HEK293 (cell line): ENCODE measurements around the gene CIDEA.

Source experiments
- CTCF ChIA-PET: fragments of 350-600 bp; formaldehyde crosslinking; extraction: SDS; loops from one replicate; lab custom pipeline; 2021; ENCODE audit warnings: antibody characterized with exemption; lab: Yijun Ruan, JAX
- POLR2A ChIA-PET: fragments of 300-600 bp; formaldehyde crosslinking; extraction: SDS; loops from one replicate; lab custom pipeline; 2020; ENCODE audit warnings: antibody characterized with exemption, inconsistent platforms; lab: Yijun Ruan, JAX
- H3K27ac ChIP-seq: fragments of 200-500 bp; sonication (Bioruptor generic); 2 replicates; pipeline ENCODE4 v1.5.1; 2014; ENCODE audit warnings: low read depth, low read length, control low read depth, inconsistent platforms; ENCODE audit errors: extremely low read depth
- H3K36me3 ChIP-seq, 2 experiments: fragments of 200-500 bp in 1 of 2; sonication (Bioruptor generic) in 1 of 2; 1 replicate in 1 of 2; 2 replicates in 1 of 2; pipeline ENCODE4 v1.5.1; 2014 to 2017; ENCODE audit warnings: inconsistent platforms in 2 of 2, low read length in 2 of 2; ENCODE audit not compliant: control insufficient read depth in 2 of 2, insufficient read depth in 1 of 2
- H3K4me1 ChIP-seq: fragments of 200-500 bp; sonication (Bioruptor generic); 2 replicates; pipeline ENCODE4 v1.5.1; 2014; ENCODE audit warnings: mild to moderate bottlenecking, low read length, inconsistent platforms; ENCODE audit not compliant: control insufficient read depth, insufficient read depth
- H3K4me3 ChIP-seq: 2 replicates; pipeline ENCODE4 v1.5.1; 2011; ENCODE audit warnings: low read depth, mild to moderate bottlenecking, control low read depth, low read length, moderate library complexity
- H3K9me3 ChIP-seq: fragments of 200-500 bp; sonication (Bioruptor generic); 2 replicates; pipeline ENCODE4 v1.5.1; 2014; ENCODE audit warnings: low read depth, low read length, inconsistent platforms; ENCODE audit not compliant: control insufficient read depth, insufficient read depth
- GFI1B ChIP-seq: fragments of 450-650 bp; formaldehyde crosslinking; IDR thresholded peaks from 2 replicates; pipeline ENCODE4 v1.5.1; 2016; ENCODE audit warnings: missing biosample characterization, missing genetic modification characterization
- HOXA7 ChIP-seq: sonication (generic); formaldehyde crosslinking; IDR thresholded peaks from 2 replicates; pipeline ENCODE4 v1.8.1; 2022; ENCODE audit warnings: missing genetic modification reagents, borderline replicate concordance
- PRDM10 ChIP-seq: fragments of 450-650 bp; formaldehyde crosslinking; IDR thresholded peaks from 2 replicates; pipeline ENCODE4 v1.5.1; 2016; ENCODE audit warnings: missing biosample characterization, missing genetic modification characterization
- PRDM2 ChIP-seq: fragments of 450-650 bp; formaldehyde crosslinking; IDR thresholded peaks from 2 replicates; pipeline ENCODE4 v1.5.1; 2016; ENCODE audit warnings: missing biosample characterization, missing genetic modification characterization, borderline replicate concordance
- REPIN1 ChIP-seq: fragments of 450-650 bp; formaldehyde crosslinking; IDR thresholded peaks from 2 replicates; pipeline ENCODE4 v1.5.1; 2017; ENCODE audit warnings: missing biosample characterization, missing genetic modification characterization, low read depth
- SP2 ChIP-seq: fragments of 450-650 bp; formaldehyde crosslinking; IDR thresholded peaks from 2 replicates; pipeline ENCODE4 v1.5.1; 2016; ENCODE audit warnings: missing biosample characterization, missing genetic modification characterization
- WT1 ChIP-seq: fragments of 450-650 bp; formaldehyde crosslinking; IDR thresholded peaks from 2 replicates; pipeline ENCODE4 v1.5.1; 2016; ENCODE audit warnings: missing biosample characterization, missing genetic modification characterization
- YY2 ChIP-seq: fragments of 450-650 bp; formaldehyde crosslinking; IDR thresholded peaks from 2 replicates; pipeline ENCODE4 v1.5.1; 2016; ENCODE audit warnings: missing biosample characterization, missing genetic modification characterization
- ZBTB11 ChIP-seq: fragments of 450-650 bp; formaldehyde crosslinking; conservative IDR thresholded peaks from 2 replicates; pipeline ENCODE4 v1.5.1; 2016; ENCODE audit warnings: low read depth, missing biosample characterization, missing genetic modification characterization
- ZNF157 ChIP-seq: fragments of 450-650 bp; formaldehyde crosslinking; IDR thresholded peaks from 2 replicates; pipeline ENCODE4 v1.5.1; 2016; ENCODE audit warnings: missing biosample characterization, missing genetic modification characterization
- ZNF221 ChIP-seq: fragments of 450-650 bp; formaldehyde crosslinking; IDR thresholded peaks from 2 replicates; pipeline ENCODE4 v1.5.1; 2017; ENCODE audit warnings: missing biosample characterization, missing genetic modification characterization, borderline replicate concordance
- ZNF416 ChIP-seq: fragments of 450-650 bp; formaldehyde crosslinking; IDR thresholded peaks from 2 replicates; pipeline ENCODE4 v1.5.1; 2016; ENCODE audit warnings: missing biosample characterization, missing genetic modification characterization
- ZNF623 ChIP-seq: fragments of 450-650 bp; formaldehyde crosslinking; IDR thresholded peaks from 2 replicates; pipeline ENCODE4 v1.5.1; 2016; ENCODE audit warnings: missing biosample characterization, missing genetic modification characterization
- ZNF843 ChIP-seq: fragments of 450-650 bp; formaldehyde crosslinking; IDR thresholded peaks from 2 replicates; pipeline ENCODE4 v1.5.1; 2016; ENCODE audit warnings: missing biosample characterization, missing genetic modification characterization

CIDEA gene

GRCh38 chr18:12252061-12252460 lies 2.1 kb upstream of the CIDEA start:
- TF ChIP-seq REPIN1 (tag by site-specific recombination) (no peak), ZBTB11 (no peak), GFI1B (tag by site-specific recombination) (no peak), YY2 (no peak), ZNF157 (tag by site-specific recombination) (no peak), PRDM10 (no peak), ZNF843 (tag by site-specific recombination) (no peak), ZNF623 (tag by site-specific recombination) (no peak), PRDM2 (tag by site-specific recombination) (no peak), WT1 (tag by site-specific recombination) (no peak), HOXA7 (no peak), SP2 (tag by site-specific recombination) (no peak), ZNF221 (tag by site-specific recombination) (no peak), ZNF416 (tag by site-specific recombination) (no peak)
- no peak overlapping the region for H3K27ac ChIP-seq
- H3K4me1 ChIP-seq: no peaks in the 10 kb centered on the region
- no peaks in the 10 kb centered on the region for H3K36me3 ChIP-seq
- no peaks in the 10 kb centered on the region for H3K9me3 ChIP-seq
- CTCF ChIA-PET: interaction anchor here (0.6 to 4.0 kb wide), 4 partner anchors 11 to 465 kb away, joined by 3 to 28 read pairs (median 12); no protein-coding TSS in a partner anchor
- POLR2A ChIA-PET: interaction anchor here (0.5 kb wide), 2 partner anchors 356 to 967 kb away, joined by 3 to 4 read pairs; partner anchors contain the start of gene LDLRAD4
- no peak overlapping the region for H3K4me3 ChIP-seq
